HepG2 (cell line): ENCODE measurements around the gene JKAMP. TPM values are rescaled to one million over a fixed set of nuclear protein-coding genes. Genes with fewer than 3 reads are reported as not detected.

Source experiments
- ATAC-seq: fragments of 200-7000 bp; cut with Tn5 transposase; 3 replicates; pipeline ENCODE4 v1.9.1; 2020; ENCODE audit warnings: mild to moderate bottlenecking, moderate library complexity
- BruUV-seq: library from RNA; stranded (reverse); fragments of 400-500 nt; replicated peaks from 2 replicates; lab custom pipeline; 2021; lab: Mats Ljungman, UMichigan
- CTCF ChIA-PET: fragments of 300-600 bp; formaldehyde crosslinking; extraction: SDS; loops from one replicate; lab custom pipeline; 2021; ENCODE audit warnings: low total read pairs, inconsistent platforms, low intra/inter-chr PET ratio; lab: Yijun Ruan, JAX
- POLR2A ChIA-PET: fragments of 350-600 bp; sonication (Branson Sonifier 250); formaldehyde crosslinking; loops from one replicate; lab custom pipeline; 2020; ENCODE audit warnings: antibody characterized with exemption, inconsistent platforms; lab: Yijun Ruan, JAX
- DNase-seq: peaks from one replicate; pipeline ENCODE4 v3.0.0-alpha.2; 2015; ENCODE audit warnings: low spot score
- FAIRE-seq: peaks from 3 replicates; lab custom pipeline; 2011; peaks lifted over from hg19 to GRCh38; lab: Jason Lieb, UNC
- H2AFZ ChIP-seq: one replicate; pipeline ENCODE4 v1.6.1; 2011; ENCODE audit warnings: low read length, inconsistent platforms
- H3K27ac ChIP-seq: fragments of 300-600 bp; 3 replicates; pipeline ENCODE4 v1.8.0; 2011; ENCODE audit warnings: mixed run types, mild to moderate bottlenecking, mixed read lengths, low read length, inconsistent platforms; ENCODE audit not compliant: insufficient read depth; ENCODE audit errors: extremely low read length
- H3K27me3 ChIP-seq, 2 experiments: fragments of 200-600 bp in 1 of 2; 2 replicates in 1 of 2; 3 replicates in 1 of 2; pipeline versions ENCODE4 v1.6.0 to v1.8.0; 2011; ENCODE audit warnings: low read length in 2 of 2, mild to moderate bottlenecking in 2 of 2, moderate library complexity in 2 of 2, inconsistent platforms in 1 of 2; ENCODE audit not compliant: insufficient read depth in 2 of 2, control insufficient read depth in 1 of 2
- H3K36me3 ChIP-seq, 2 experiments: fragments of 200-600 bp in 1 of 2; replicated peaks in 1 of 2; 2 replicates in 1 of 2; 3 replicates in 1 of 2; pipeline versions ENCODE4 v1.5.1 to v1.8.0; 2011; ENCODE audit warnings: low read length in 2 of 2, inconsistent platforms in 1 of 2; ENCODE audit not compliant: insufficient read depth in 2 of 2, control insufficient read depth in 1 of 2
- H3K4me1 ChIP-seq: 2 replicates; pipeline ENCODE4 v1.5.1; 2012; ENCODE audit warnings: low read length, inconsistent platforms; ENCODE audit not compliant: insufficient read depth
- H3K4me2 ChIP-seq: 2 replicates; pipeline ENCODE4 v1.6.0; 2011; ENCODE audit warnings: low read depth, low read length, inconsistent platforms
- H3K4me3 ChIP-seq, 3 experiments: fragments of 200-600 bp in 1 of 3; sonication (generic), shearing (Covaris generic) in 1 of 3; replicated peaks in 1 of 3; 2 replicates each; pipeline ENCODE4 v1.5.1; 2011 to 2016; ENCODE audit warnings: low read length in 3 of 3, inconsistent platforms in 2 of 3, low read depth in 2 of 3, mild to moderate bottlenecking in 2 of 3, control low read depth in 1 of 3, mixed read lengths in 1 of 3; ENCODE audit not compliant: insufficient read depth in 1 of 3
- H3K79me2 ChIP-seq: one replicate; pipeline ENCODE4 v1.6.1; 2011; ENCODE audit warnings: low read length, inconsistent platforms; ENCODE audit not compliant: insufficient read depth
- H3K9ac ChIP-seq: 2 replicates; pipeline ENCODE4 v1.6.0; 2011; ENCODE audit warnings: mild to moderate bottlenecking, low read depth, low read length, inconsistent platforms; ENCODE audit not compliant: insufficient read depth
- H3K9me3 ChIP-seq: 2 replicates; pipeline ENCODE4 v1.5.1; 2012; ENCODE audit warnings: mild to moderate bottlenecking, low read length
- H4K20me1 ChIP-seq: 2 replicates; pipeline ENCODE4 v1.6.0; 2011; ENCODE audit warnings: inconsistent platforms, mild to moderate bottlenecking, low read length, moderate library complexity; ENCODE audit not compliant: insufficient read depth
- ARNTL ChIP-seq: sonication (generic); formaldehyde crosslinking; IDR thresholded peaks from 2 replicates; pipeline ENCODE4 v1.4.0; 2020; ENCODE audit warnings: mild to moderate bottlenecking, missing genetic modification reagents
- ASH2L ChIP-seq: fragments of 300-600, 200-600 bp; sonication (generic); IDR thresholded peaks from 2 replicates; pipeline ENCODE4 v1.7.0; 2017; ENCODE audit warnings: low read depth, mild to moderate bottlenecking, moderate library complexity, mixed read lengths, low read length; ENCODE audit not compliant: insufficient read length
- BRCA1 ChIP-seq: sonication (generic); formaldehyde crosslinking; IDR thresholded peaks from 2 replicates; pipeline ENCODE4 v1.4.0; 2020; ENCODE audit warnings: missing genetic modification reagents
- CHCHD3 ChIP-seq: sonication (generic); formaldehyde crosslinking; IDR thresholded peaks from 2 replicates; pipeline ENCODE4 v1.8.0; 2022; ENCODE audit warnings: mild to moderate bottlenecking, missing genetic modification reagents, moderate library complexity
- CSRNP2 ChIP-seq: sonication (generic); formaldehyde crosslinking; conservative IDR thresholded peaks from 2 replicates; pipeline ENCODE4 v1.8.0; 2022; ENCODE audit warnings: low read depth, missing genetic modification reagents
- EEA1 ChIP-seq: sonication (generic); formaldehyde crosslinking; IDR thresholded peaks from 2 replicates; pipeline ENCODE4 v1.5.1; 2020; ENCODE audit warnings: mild to moderate bottlenecking, missing genetic modification reagents, borderline replicate concordance
- FOXA3 ChIP-seq: IDR thresholded peaks from 2 replicates; pipeline ENCODE4 v1.6.1; 2016; ENCODE audit warnings: missing genetic modification reagents, missing compliant biosample characterization
- FOXJ3 ChIP-seq: sonication (generic); formaldehyde crosslinking; IDR thresholded peaks from 2 replicates; pipeline ENCODE4 v1.4.0; 2020; ENCODE audit warnings: missing genetic modification reagents, mild to moderate bottlenecking, borderline replicate concordance
- FOXO1 ChIP-seq: sonication (generic); formaldehyde crosslinking; IDR thresholded peaks from 2 replicates; pipeline ENCODE4 v1.4.0; 2020; ENCODE audit warnings: missing genetic modification reagents
- GATA4 ChIP-seq: sonication (generic); IDR thresholded peaks from 2 replicates; pipeline ENCODE4 v1.6.1; 2016; ENCODE audit warnings: antibody characterized with exemption, low read depth, borderline replicate concordance
- HNF4A ChIP-seq: sonication (generic); formaldehyde crosslinking; IDR thresholded peaks from 2 replicates; pipeline ENCODE4 v1.4.0; 2020; ENCODE audit warnings: missing genetic modification reagents
- HNRNPLL ChIP-seq: fragments of 200-400 bp; formaldehyde crosslinking; IDR thresholded peaks from 2 replicates; pipeline ENCODE4 v1.6.1; 2017; ENCODE audit warnings: mild to moderate bottlenecking, low read depth, low read length; ENCODE audit not compliant: poor library complexity, severe bottlenecking
- JUND ChIP-seq: sonication (generic); formaldehyde crosslinking; IDR thresholded peaks from 2 replicates; pipeline ENCODE4 v1.8.0; 2022; ENCODE audit warnings: mild to moderate bottlenecking, missing genetic modification reagents
- POLR2G ChIP-seq: fragments of 200-400 bp; formaldehyde crosslinking; IDR thresholded peaks from 2 replicates; pipeline ENCODE4 v1.6.1; 2018; ENCODE audit warnings: mild to moderate bottlenecking, low read depth, low read length, moderate library complexity
- RBFOX2 ChIP-seq: fragments of 200-400 bp; formaldehyde crosslinking; IDR thresholded peaks from 2 replicates; pipeline ENCODE4 v1.6.1; 2017; ENCODE audit warnings: low read depth, mild to moderate bottlenecking, low read length
- RFX1 ChIP-seq: fragments of 450-650 bp; IDR thresholded peaks from 2 replicates; pipeline ENCODE4 v1.6.1; 2017
- RFX3 ChIP-seq: IDR thresholded peaks from 2 replicates; pipeline ENCODE4 v1.6.1; 2016; ENCODE audit warnings: missing biosample characterization, missing genetic modification reagents
- SMAD3 ChIP-seq: sonication (generic); formaldehyde crosslinking; IDR thresholded peaks from 2 replicates; pipeline ENCODE4 v1.4.0; 2020; ENCODE audit warnings: missing genetic modification reagents
- THYN1 ChIP-seq: sonication (generic); formaldehyde crosslinking; IDR thresholded peaks from 2 replicates; pipeline ENCODE4 v1.8.1; 2023; ENCODE audit warnings: low read depth, mild to moderate bottlenecking, moderate library complexity, missing genetic modification reagents, borderline replicate concordance
- ZNF136 ChIP-seq: sonication (generic); formaldehyde crosslinking; IDR thresholded peaks from 2 replicates; pipeline ENCODE4 v1.8.1; 2022; ENCODE audit warnings: low read depth, mild to moderate bottlenecking, moderate library complexity, missing genetic modification reagents
- ZNF329 ChIP-seq: sonication (generic); formaldehyde crosslinking; IDR thresholded peaks from 2 replicates; pipeline ENCODE4 v1.9.0; 2021; ENCODE audit warnings: low read depth, mild to moderate bottlenecking, missing genetic modification reagents
- ZNF557 ChIP-seq: sonication (generic); formaldehyde crosslinking; IDR thresholded peaks from 2 replicates; pipeline ENCODE4 v1.4.0; 2020; ENCODE audit warnings: missing genetic modification reagents
- ZNF564 ChIP-seq: sonication (generic); formaldehyde crosslinking; IDR thresholded peaks from 2 replicates; pipeline ENCODE4 v1.8.1; 2023; ENCODE audit warnings: mild to moderate bottlenecking, missing genetic modification reagents
- ZNF850 ChIP-seq: sonication (generic); formaldehyde crosslinking; conservative IDR thresholded peaks from 2 replicates; pipeline ENCODE4 v1.9.0; 2021; ENCODE audit warnings: mild to moderate bottlenecking, missing genetic modification reagents
- WGBS: methylation state at CpG from one replicate; pipeline ENCODE4 v1.1.6; 2017; ENCODE audit warnings: low lambda C conversion rate; 5-methylcytosine and 5-hydroxymethylcytosine counted together
- in situ Hi-C: cut with HindIII; loops from 2 replicates; pipeline ENCODE4 v1.10.0; 2017; ENCODE audit warnings: low pct_unique_long_range_greater_than_20kb; ENCODE audit not compliant: extremely low pct_ligation_motif_present
- intact Hi-C: fragments of 100-400 bp; cut with micrococcal nuclease; formaldehyde crosslinking; loops from one replicate; pipeline ENCODE4 v1.10.0; 2022; ENCODE audit not compliant: unreplicated experiment
- polyA plus RNA-seq, 8 experiments: library from polyadenylated mRNA; depleted of rRNA in 3 of 8; stranded (reverse) in 7 of 8; unstranded in 1 of 8; fragments of >200 nt; fragmentation: Illumina TruSeq in 4 of 8; extraction: Trizol in 4 of 8; gene quantifications; 2 replicates each; pipeline versions ENCODE4 v1.2.1 to v1.2.3, GENCODE V29; 2011 to 2016; ENCODE audit warnings: low read depth in 4 of 8, missing spikeins in 1 of 8, mixed read lengths in 1 of 8; ENCODE audit not compliant: insufficient read depth in 1 of 8
- total RNA-seq, 5 experiments: library from RNA; depleted of rRNA; stranded (reverse); fragments of >200 nt; fragmentation: Illumina TruSeq; extraction: Trizol; gene quantifications; 2 replicates each; pipeline ENCODE4 v1.2.3, GENCODE V29; 2016; ENCODE audit warnings: low read depth in 1 of 5

The JKAMP gene
- total and polyA plus RNA-seq, 2 of the 13 experiments (the other 11 are each of a cell fraction or from before 2014, with no cell fraction given) = 56.4 to 135 TPM

- CTCF ChIA-PET = no interaction called here
- no peak for FAIRE-seq
- WGBS = 65% methylated on average over 11 of the region's 40 CpGs
- H3K4me3 ChIP-seq = peak within 1 kb of the TSS; percentile 53 to 77 (median 77)
- in situ Hi-C loops = no loop called here
- DNase-seq = peak; percentile 24
- no peak within 1 kb of the TSS for H2AFZ ChIP-seq
- peaks cover 0 to 10% of the 10 kb centered on the region in 2 experiments; a peak in 2 of 5 replicates for H3K36me3 ChIP-seq
- no peaks in the 10 kb centered on the region for H3K27me3 ChIP-seq
- peak within 1 kb of the TSS; percentile 86 for H3K4me2 ChIP-seq
- H3K9me3 ChIP-seq = no peaks in the 10 kb centered on the region
- intact Hi-C loops = loop anchor here (1.0 kb wide), 1 partner anchor 19 kb away; the partner anchor contains the start of genes JKAMP and L3HYPDH
- POLR2A ChIA-PET = interaction anchor here (1.4 to 2.0 kb wide), 2 partner anchors 11 to 19 kb away, joined by 3 to 18 read pairs; partner anchors contain the start of genes JKAMP and L3HYPDH
- no peaks in the 10 kb centered on the region for H4K20me1 ChIP-seq
- H3K79me2 ChIP-seq = no peaks in the 10 kb centered on the region
- H3K27ac ChIP-seq = peak within 1 kb of the TSS; percentile 64
- H3K9ac ChIP-seq = peak within 1 kb of the TSS; percentile 71
- H3K4me1 ChIP-seq = peaks cover 22% of the 10 kb centered on the region
- ATAC-seq = peak; percentile 74; the same call in 2 of the 3 replicates
- BruUV-seq = no TSS peak
- TF ChIP-seq POLR2G = peak; percentile 12; the same call in 1 of the 2 replicates
- no peak for TF ChIP-seq JUND
- TF ChIP-seq GATA4 = no peak
- TF ChIP-seq RFX3 (CRISPR knock-in tag) = peak; percentile 73
- TF ChIP-seq SMAD3 (CRISPR knock-in tag) = 0 out of 2 replicates have a peak, but pooled peaks have one; percentile 6
- TF ChIP-seq BRCA1 (CRISPR knock-in tag) = no peak
- TF ChIP-seq ZNF329 (CRISPR knock-in tag) = 0 out of 2 replicates have a peak, but pooled peaks have one; percentile 20
- TF ChIP-seq ZNF557 (CRISPR knock-in tag) = no peak
- TF ChIP-seq FOXA3 (CRISPR knock-in tag) = peak; percentile 60
- peak; percentile 51; the same call in 1 of the 2 replicates for TF ChIP-seq FOXO1 (CRISPR knock-in tag)
- TF ChIP-seq THYN1 = no peak
- no peak for TF ChIP-seq ASH2L
- 0 out of 2 replicates have a peak, but pooled peaks have one; percentile 20 for TF ChIP-seq HNF4A (CRISPR knock-in tag)
- 0 out of 2 replicates have a peak, but pooled peaks have one; percentile 1 for TF ChIP-seq EEA1
- TF ChIP-seq FOXJ3 (CRISPR knock-in tag) = peak; percentile 24; the same call in 1 of the 2 replicates
- TF ChIP-seq ARNTL = no peak
- TF ChIP-seq CHCHD3 (CRISPR knock-in tag) = 0 out of 2 replicates have a peak, but pooled peaks have one; percentile 4
- peak; percentile 1; the same call in 1 of the 2 replicates for TF ChIP-seq RBFOX2
- no peak for TF ChIP-seq ZNF136 (CRISPR knock-in tag)
- TF ChIP-seq CSRNP2 (CRISPR knock-in tag) = no peak
- TF ChIP-seq ZNF564 = no peak
- no peak for TF ChIP-seq ZNF850
- TF ChIP-seq HNRNPLL = peak; percentile 55
- peak; percentile 78 for TF ChIP-seq RFX1
Observed at GRCh38 chr14:59465316-59466135, 18.8 kb upstream of the JKAMP start, which contains the start of gene GPR135. GPR135 (minus strand) TSS chr14:59465380; CDS start chr14:59465226, 154 bp downstream.
